ENCODE results near the gene CYP1B1. TPM values are rescaled to one million over a fixed set of nuclear protein-coding genes. Genes with fewer than 3 reads are reported as not detected.

Gene CYP1B1
- total RNA-seq, 1 experiment from 2014 or later: 36.3 TPM

DNA sequence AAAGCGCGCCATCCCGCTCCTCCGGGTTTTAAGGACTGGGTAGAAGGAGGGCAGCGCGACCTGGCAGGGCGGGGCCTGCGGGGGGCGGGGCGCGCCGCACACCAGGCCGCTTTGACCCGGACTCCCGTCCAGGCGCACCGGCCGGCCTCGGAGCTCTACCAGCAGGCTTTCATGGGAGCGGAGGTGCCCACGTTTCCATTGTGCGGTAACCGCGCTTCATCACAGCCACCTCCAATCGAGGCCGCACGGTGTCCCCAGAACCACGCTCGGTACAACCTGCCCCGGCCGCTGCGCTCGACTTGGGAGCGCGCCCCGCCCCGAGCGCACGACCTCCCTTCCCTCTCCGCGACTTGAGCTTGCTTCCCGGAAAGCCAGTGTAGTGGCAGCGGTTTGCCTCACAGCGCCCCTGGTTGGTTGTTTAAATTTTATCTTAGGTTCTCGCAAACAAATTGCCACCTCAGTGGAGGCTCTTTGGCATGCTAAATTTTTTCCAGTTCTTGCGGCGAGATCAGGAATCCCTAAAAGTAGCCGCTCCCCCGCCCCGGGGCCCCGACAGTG, 280 bp upstream of the CYP1B1 start:
- 0 out of 2 replicates have a peak, but pooled peaks cover 4% of the 10 kb centered on the region for H3K36me3 ChIP-seq (ENCODE audit: low read depth)
- no peak for TF ChIP-seq EZH2 (IDR thresholded peaks at IDR 0.05; ENCODE audit: low read depth)
- TF ChIP-seq, protein P1, sequence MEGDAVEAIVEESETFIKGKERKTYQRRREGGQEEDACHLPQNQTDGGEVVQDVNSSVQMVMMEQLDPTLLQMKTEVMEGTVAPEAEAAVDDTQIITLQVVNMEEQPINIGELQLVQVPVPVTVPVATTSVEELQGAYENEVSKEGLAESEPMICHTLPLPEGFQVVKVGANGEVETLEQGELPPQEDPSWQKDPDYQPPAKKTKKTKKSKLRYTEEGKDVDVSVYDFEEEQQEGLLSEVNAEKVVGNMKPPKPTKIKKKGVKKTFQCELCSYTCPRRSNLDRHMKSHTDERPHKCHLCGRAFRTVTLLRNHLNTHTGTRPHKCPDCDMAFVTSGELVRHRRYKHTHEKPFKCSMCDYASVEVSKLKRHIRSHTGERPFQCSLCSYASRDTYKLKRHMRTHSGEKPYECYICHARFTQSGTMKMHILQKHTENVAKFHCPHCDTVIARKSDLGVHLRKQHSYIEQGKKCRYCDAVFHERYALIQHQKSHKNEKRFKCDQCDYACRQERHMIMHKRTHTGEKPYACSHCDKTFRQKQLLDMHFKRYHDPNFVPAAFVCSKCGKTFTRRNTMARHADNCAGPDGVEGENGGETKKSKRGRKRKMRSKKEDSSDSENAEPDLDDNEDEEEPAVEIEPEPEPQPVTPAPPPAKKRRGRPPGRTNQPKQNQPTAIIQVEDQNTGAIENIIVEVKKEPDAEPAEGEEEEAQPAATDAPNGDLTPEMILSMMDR (conservative IDR thresholded peaks at IDR 0.05): no peak; the same call in 1 of the 2 replicates
- POLR2A ChIA-PET (ENCODE audit: unreplicated experiment): interaction anchor here (0.6 to 1.3 kb wide), 10 partner anchors 17 to 250 kb away, joined by 3 to 19 read pairs (median 5); no protein-coding TSS in a partner anchor
- CTCF ChIA-PET: interaction anchor here (0.6 to 1.6 kb wide), 24 partner anchors 20 to 756 kb away, joined by 3 to 21 read pairs (median 6); no protein-coding TSS in a partner anchor
- H3K4me1 ChIP-seq (replicated peaks; ENCODE audit: insufficient read depth): peaks cover 51% of the 10 kb centered on the region
- no peaks in the 10 kb centered on the region for H3K27me3 ChIP-seq (ENCODE audit: insufficient read depth, low read depth)
- peak overlapping the region; percentile 69 for H3K4me3 ChIP-seq
- peak overlapping the region; percentile 90 for H3K4me2 ChIP-seq
- peak overlapping the region; percentile 98 for H3K27ac ChIP-seq
- DNase-seq: peak in 1 of 2 experiments; percentile 94
- peak overlapping the region; percentile 79 for H2AFZ ChIP-seq
- intact Hi-C loops (cut with micrococcal nuclease; ENCODE audit: unreplicated experiment): loop anchor here (1.0 to 2.0 kb wide), 4 partner anchors 39 to 198 kb away; no protein-coding TSS in a partner anchor
- H3K79me2 ChIP-seq (ENCODE audit: low read depth): peaks cover 65% of the 10 kb centered on the region
- no peaks in the 10 kb centered on the region for H3K9me3 ChIP-seq (ENCODE audit: insufficient read depth, low read depth)
- no peaks in the 10 kb centered on the region for H3K9me2 ChIP-seq (ENCODE audit: insufficient read depth)
- BruUV-seq (replicated peaks): no TSS peak
- H4K20me1 ChIP-seq (ENCODE audit: insufficient read depth): 0 out of 2 replicates have a peak, but pooled peaks cover 4% of the 10 kb centered on the region
- H3F3A ChIP-seq (ENCODE audit: insufficient read depth, low read depth): peaks cover 40% of the 10 kb centered on the region

DNA sequence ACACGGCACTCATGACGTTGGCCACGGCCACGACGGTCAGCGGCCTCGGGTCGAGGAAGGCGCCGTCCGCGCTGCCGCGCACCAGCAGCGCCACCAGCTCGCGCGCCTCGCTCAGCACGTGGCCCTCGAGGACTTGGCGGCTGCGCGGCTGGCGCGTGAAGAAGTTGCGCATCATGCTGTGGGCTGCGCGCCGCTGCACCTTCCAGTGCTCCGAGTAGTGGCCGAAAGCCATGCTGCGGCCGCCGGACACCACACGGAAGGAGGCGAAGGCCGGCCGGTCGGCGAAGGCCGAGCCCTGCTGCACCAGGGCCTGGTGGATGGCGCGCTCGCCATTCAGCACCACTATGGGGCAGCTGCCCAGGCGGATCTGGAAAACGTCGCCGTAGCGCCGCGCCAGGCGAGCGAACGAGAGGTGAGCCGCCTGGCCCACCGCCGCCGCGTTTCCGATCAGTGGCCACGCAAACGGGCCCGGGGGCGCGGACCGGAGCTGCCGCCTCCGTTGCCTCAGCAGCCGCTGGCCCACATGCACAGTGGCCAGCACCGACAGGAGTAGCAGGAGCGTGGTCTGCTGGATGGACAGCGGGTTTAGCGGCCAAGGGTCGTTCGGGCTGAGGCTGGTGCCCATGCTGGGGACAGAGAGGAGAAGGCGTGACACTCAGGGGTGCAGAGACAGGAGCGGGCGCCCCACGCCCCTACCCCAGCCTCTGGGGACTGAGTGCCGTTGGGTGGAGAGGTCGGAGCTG, 1.0 kb downstream of the CYP1B1 start:
- peak; percentile 46 to 47 for DNase-seq
- Histone ChIP-seq H3K4me1 (replicated peaks; ENCODE audit: insufficient read depth) (peaks cover 52% of the 10 kb centered on the region), H2AFZ (peak overlapping the region; percentile 79), H4K20me1 (ENCODE audit: insufficient read depth) (0 out of 2 replicates have a peak, but pooled peaks cover 4% of the 10 kb centered on the region), H3K27ac (peak overlapping the region; percentile 98), H3K4me3 (peak overlapping the region; percentile 69), H3K9me3 (ENCODE audit: insufficient read depth, low read depth) (no peaks in the 10 kb centered on the region), H3K79me2 (ENCODE audit: low read depth) (peaks cover 78% of the 10 kb centered on the region), H3K36me3 (ENCODE audit: low read depth) (peaks cover 14% of the 10 kb centered on the region; the same call in 1 of the 2 replicates), H3F3A (ENCODE audit: insufficient read depth, low read depth) (peaks cover 40% of the 10 kb centered on the region), H3K27me3 (ENCODE audit: insufficient read depth, low read depth) (no peaks in the 10 kb centered on the region), H3K4me2 (peak overlapping the region; percentile 90), H3K9me2 (ENCODE audit: insufficient read depth) (no peaks in the 10 kb centered on the region)
- intact Hi-C loops (cut with micrococcal nuclease; ENCODE audit: unreplicated experiment): loop anchor here (5.0 kb wide), 1 partner anchor 63 kb away; no protein-coding TSS in a partner anchor
- no peak for TF ChIP-seq EZH2 (IDR thresholded peaks at IDR 0.05; ENCODE audit: low read depth)
- TF ChIP-seq, protein P1 (conservative IDR thresholded peaks at IDR 0.05): no peak
- ChIA-PET POLR2A (ENCODE audit: unreplicated experiment) (no interaction called here), CTCF (interaction anchor here (0.9 to 1.6 kb wide), 2 partner anchors 21 to 93 kb away, joined by 4 to 15 read pairs; no protein-coding TSS in a partner anchor)
- no TSS peak for BruUV-seq (replicated peaks)

DNA sequence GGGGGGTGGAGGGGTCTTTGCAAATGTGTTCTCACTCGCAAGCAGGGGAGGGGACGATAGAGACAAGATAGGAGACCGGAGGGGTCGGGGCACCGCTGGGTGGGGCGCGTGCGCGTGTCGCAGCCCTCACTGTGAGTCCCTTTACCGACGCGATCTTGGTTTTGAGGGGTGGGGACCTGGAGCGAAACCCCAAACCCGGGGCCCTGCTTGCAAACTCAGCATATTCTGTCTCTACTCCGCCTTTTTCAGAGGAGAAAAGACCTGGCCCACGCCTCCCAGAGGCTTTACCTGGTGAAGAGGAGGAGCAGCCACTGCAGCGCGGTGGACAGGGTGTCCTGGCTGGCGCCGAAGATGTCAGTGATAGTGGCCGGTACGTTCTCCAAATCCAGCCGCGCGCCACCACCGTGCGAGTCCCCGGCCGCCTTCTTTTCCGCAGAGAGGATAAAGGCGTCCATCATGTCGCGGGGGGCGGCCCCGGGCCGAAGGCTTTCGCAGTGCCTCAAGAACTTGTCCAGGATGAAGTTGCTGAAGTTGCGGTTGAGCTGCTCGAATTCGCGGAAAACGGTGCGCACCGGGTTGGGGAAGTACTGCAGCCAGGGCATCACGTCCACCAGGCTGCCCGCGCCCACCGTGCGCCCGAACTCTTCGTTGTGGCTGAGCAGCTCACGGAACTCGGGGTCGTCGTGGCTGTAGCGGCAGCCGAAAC, 1.7 kb downstream of the CYP1B1 start:
- no peak for TF ChIP-seq EZH2 (IDR thresholded peaks at IDR 0.05; ENCODE audit: low read depth)
- TF ChIP-seq, protein P1 (conservative IDR thresholded peaks at IDR 0.05): no peak
- Histone ChIP-seq H4K20me1 (ENCODE audit: insufficient read depth) (0 out of 2 replicates have a peak, but pooled peaks cover 4% of the 10 kb centered on the region), H3F3A (ENCODE audit: insufficient read depth, low read depth) (peaks cover 40% of the 10 kb centered on the region), H2AFZ (peak overlapping the region; percentile 79), H3K4me1 (replicated peaks; ENCODE audit: insufficient read depth) (peaks cover 54% of the 10 kb centered on the region), H3K79me2 (ENCODE audit: low read depth) (peaks cover 83% of the 10 kb centered on the region), H3K9me2 (ENCODE audit: insufficient read depth) (no peaks in the 10 kb centered on the region), H3K4me2 (peak overlapping the region; percentile 90), H3K36me3 (ENCODE audit: low read depth) (peaks cover 19% of the 10 kb centered on the region), H3K27ac (peak overlapping the region; percentile 98), H3K27me3 (ENCODE audit: insufficient read depth, low read depth) (no peaks in the 10 kb centered on the region), H3K9me3 (ENCODE audit: insufficient read depth, low read depth) (no peaks in the 10 kb centered on the region), H3K4me3 (peak overlapping the region; percentile 69)
- intact Hi-C loops (cut with micrococcal nuclease; ENCODE audit: unreplicated experiment): loop anchor here (5.0 kb wide), 1 partner anchor 62 kb away; no protein-coding TSS in a partner anchor
- ChIA-PET CTCF (no interaction called here), POLR2A (ENCODE audit: unreplicated experiment) (no interaction called here)
- peak; percentile 34 to 39 for DNase-seq
- BruUV-seq (replicated peaks): no TSS peak
